ENCODE results near the gene GPN1.

DNA sequence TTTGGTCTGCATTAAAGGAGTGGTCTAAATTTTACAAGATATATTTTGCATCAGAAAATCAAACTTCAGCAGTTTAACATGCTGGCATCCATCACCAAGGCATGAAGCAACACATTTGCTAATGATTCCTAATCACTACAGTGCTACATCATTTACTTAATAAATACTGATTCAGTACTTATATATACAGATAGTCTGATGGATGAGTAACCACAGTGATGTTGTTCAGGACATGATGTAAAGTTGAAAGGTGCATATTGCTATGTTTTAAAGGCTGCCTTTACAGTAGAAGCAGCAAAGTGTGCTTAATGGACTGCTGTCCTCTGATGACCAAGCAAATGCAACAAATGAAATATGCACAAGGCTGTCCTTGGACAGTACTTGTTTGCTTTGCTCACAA lies 23.5 kb downstream of the GPN1 start:
- TF ChIP-seq, protein P1, sequence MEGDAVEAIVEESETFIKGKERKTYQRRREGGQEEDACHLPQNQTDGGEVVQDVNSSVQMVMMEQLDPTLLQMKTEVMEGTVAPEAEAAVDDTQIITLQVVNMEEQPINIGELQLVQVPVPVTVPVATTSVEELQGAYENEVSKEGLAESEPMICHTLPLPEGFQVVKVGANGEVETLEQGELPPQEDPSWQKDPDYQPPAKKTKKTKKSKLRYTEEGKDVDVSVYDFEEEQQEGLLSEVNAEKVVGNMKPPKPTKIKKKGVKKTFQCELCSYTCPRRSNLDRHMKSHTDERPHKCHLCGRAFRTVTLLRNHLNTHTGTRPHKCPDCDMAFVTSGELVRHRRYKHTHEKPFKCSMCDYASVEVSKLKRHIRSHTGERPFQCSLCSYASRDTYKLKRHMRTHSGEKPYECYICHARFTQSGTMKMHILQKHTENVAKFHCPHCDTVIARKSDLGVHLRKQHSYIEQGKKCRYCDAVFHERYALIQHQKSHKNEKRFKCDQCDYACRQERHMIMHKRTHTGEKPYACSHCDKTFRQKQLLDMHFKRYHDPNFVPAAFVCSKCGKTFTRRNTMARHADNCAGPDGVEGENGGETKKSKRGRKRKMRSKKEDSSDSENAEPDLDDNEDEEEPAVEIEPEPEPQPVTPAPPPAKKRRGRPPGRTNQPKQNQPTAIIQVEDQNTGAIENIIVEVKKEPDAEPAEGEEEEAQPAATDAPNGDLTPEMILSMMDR (conservative IDR thresholded peaks at IDR 0.05; ENCODE audit: low read depth in 2 of 2), result no peak
- TF ChIP-seq EZH2 (IDR thresholded peaks at IDR 0.05; ENCODE audit: low read depth, unreplicated experiment), result no peak
- no peak for TF ChIP-seq JUNB (IDR thresholded peaks at IDR 0.05; ENCODE audit: unreplicated experiment)
- no peak for TF ChIP-seq POLR2AphosphoS5 (IDR thresholded peaks at IDR 0.05; ENCODE audit: low read depth)
- no peak for TF ChIP-seq EZH2phosphoT487 (IDR thresholded peaks at IDR 0.05; ENCODE audit: unreplicated experiment)
- TF ChIP-seq NANOG (IDR thresholded peaks at IDR 0.05; ENCODE audit: borderline replicate concordance), result no peak
- TF ChIP-seq ZNF331 (CRISPR knock-in tag; IDR thresholded peaks at IDR 0.05; ENCODE audit: low read depth), result no peak
- TF ChIP-seq, protein P2, sequence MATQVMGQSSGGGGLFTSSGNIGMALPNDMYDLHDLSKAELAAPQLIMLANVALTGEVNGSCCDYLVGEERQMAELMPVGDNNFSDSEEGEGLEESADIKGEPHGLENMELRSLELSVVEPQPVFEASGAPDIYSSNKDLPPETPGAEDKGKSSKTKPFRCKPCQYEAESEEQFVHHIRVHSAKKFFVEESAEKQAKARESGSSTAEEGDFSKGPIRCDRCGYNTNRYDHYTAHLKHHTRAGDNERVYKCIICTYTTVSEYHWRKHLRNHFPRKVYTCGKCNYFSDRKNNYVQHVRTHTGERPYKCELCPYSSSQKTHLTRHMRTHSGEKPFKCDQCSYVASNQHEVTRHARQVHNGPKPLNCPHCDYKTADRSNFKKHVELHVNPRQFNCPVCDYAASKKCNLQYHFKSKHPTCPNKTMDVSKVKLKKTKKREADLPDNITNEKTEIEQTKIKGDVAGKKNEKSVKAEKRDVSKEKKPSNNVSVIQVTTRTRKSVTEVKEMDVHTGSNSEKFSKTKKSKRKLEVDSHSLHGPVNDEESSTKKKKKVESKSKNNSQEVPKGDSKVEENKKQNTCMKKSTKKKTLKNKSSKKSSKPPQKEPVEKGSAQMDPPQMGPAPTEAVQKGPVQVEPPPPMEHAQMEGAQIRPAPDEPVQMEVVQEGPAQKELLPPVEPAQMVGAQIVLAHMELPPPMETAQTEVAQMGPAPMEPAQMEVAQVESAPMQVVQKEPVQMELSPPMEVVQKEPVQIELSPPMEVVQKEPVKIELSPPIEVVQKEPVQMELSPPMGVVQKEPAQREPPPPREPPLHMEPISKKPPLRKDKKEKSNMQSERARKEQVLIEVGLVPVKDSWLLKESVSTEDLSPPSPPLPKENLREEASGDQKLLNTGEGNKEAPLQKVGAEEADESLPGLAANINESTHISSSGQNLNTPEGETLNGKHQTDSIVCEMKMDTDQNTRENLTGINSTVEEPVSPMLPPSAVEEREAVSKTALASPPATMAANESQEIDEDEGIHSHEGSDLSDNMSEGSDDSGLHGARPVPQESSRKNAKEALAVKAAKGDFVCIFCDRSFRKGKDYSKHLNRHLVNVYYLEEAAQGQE (IDR thresholded peaks at IDR 0.05; ENCODE audit: unreplicated experiment), result no peak
- TF ChIP-seq CREB1 (CRISPR knock-in tag; IDR thresholded peaks at IDR 0.05; ENCODE audit: low read depth), result no peak
- TF ChIP-seq, protein P3, sequence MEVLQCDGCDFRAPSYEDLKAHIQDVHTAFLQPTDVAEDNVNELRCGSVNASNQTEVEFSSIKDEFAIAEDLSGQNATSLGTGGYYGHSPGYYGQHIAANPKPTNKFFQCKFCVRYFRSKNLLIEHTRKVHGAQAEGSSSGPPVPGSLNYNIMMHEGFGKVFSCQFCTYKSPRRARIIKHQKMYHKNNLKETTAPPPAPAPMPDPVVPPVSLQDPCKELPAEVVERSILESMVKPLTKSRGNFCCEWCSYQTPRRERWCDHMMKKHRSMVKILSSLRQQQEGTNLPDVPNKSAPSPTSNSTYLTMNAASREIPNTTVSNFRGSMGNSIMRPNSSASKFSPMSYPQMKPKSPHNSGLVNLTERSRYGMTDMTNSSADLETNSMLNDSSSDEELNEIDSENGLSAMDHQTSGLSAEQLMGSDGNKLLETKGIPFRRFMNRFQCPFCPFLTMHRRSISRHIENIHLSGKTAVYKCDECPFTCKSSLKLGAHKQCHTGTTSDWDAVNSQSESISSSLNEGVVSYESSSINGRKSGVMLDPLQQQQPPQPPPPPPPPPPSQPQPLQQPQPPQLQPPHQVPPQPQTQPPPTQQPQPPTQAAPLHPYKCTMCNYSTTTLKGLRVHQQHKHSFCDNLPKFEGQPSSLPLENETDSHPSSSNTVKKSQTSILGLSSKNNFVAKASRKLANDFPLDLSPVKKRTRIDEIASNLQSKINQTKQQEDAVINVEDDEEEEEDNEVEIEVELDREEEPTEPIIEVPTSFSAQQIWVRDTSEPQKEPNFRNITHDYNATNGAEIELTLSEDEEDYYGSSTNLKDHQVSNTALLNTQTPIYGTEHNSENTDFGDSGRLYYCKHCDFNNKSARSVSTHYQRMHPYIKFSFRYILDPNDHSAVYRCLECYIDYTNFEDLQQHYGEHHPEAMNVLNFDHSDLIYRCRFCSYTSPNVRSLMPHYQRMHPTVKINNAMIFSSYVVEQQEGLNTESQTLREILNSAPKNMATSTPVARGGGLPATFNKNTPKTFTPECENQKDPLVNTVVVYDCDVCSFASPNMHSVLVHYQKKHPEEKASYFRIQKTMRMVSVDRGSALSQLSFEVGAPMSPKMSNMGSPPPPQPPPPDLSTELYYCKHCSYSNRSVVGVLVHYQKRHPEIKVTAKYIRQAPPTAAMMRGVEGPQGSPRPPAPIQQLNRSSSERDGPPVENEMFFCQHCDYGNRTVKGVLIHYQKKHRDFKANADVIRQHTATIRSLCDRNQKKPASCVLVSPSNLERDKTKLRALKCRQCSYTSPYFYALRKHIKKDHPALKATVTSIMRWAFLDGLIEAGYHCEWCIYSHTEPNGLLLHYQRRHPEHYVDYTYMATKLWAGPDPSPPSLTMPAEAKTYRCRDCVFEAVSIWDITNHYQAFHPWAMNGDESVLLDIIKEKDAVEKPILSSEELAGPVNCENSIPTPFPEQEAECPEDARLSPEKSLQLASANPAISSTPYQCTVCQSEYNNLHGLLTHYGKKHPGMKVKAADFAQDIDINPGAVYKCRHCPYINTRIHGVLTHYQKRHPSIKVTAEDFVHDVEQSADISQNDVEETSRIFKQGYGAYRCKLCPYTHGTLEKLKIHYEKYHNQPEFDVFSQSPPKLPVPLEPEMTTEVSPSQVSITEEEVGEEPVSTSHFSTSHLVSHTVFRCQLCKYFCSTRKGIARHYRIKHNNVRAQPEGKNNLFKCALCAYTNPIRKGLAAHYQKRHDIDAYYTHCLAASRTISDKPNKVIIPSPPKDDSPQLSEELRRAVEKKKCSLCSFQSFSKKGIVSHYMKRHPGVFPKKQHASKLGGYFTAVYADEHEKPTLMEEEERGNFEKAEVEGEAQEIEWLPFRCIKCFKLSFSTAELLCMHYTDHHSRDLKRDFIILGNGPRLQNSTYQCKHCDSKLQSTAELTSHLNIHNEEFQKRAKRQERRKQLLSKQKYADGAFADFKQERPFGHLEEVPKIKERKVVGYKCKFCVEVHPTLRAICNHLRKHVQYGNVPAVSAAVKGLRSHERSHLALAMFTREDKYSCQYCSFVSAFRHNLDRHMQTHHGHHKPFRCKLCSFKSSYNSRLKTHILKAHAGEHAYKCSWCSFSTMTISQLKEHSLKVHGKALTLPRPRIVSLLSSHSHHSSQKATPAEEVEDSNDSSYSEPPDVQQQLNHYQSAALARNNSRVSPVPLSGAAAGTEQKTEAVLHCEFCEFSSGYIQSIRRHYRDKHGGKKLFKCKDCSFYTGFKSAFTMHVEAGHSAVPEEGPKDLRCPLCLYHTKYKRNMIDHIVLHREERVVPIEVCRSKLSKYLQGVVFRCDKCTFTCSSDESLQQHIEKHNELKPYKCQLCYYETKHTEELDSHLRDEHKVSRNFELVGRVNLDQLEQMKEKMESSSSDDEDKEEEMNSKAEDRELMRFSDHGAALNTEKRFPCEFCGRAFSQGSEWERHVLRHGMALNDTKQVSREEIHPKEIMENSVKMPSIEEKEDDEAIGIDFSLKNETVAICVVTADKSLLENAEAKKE (CRISPR knock-in tag; IDR thresholded peaks at IDR 0.05), result no peak
- no peak for TF ChIP-seq ZNF114 (CRISPR knock-in tag; IDR thresholded peaks at IDR 0.05)

Data from GM23338 (cell line).